Gastrocnemius medialis (tissue), 4 donors: Measurements from ENCODE around the gene EVA1C. TPM values are rescaled to one million over a fixed set of nuclear protein-coding genes. Genes with fewer than 3 reads are reported as not detected.
"Not testable (repeated sequence)": the region's sequence is repeated elsewhere in the genome, so short reads cannot be mapped to it uniquely, and the experiment has no call there.

Source experiments
- ATAC-seq, 2 donors: fragments of 150-250 bp; one replicate each; pipeline ENCODE4 v1.9.1; 2016
- DNase-seq, 2 donors: peaks; one replicate each; pipeline ENCODE4 v3.0.0-alpha.2; 2019
- H3K27ac ChIP-seq, 4 donors: fragments of 200-600 bp; sonication (generic); 1 replicate in 1 of 4; 2 replicates in 3 of 4; pipeline ENCODE4 v1.5.1; 2016 to 2018; ENCODE audit warnings: mild to moderate bottlenecking in 2 of 4, moderate library complexity in 1 of 4
- H3K27me3 ChIP-seq, 3 donors: fragments of 200-600 bp; sonication (generic) in 2 of 3; 1 replicate in 1 of 3; 2 replicates in 2 of 3; pipeline versions ENCODE4 v1.5.1 to v1.6.0; 2016 to 2019; ENCODE audit warnings: mild to moderate bottlenecking in 1 of 3, moderate library complexity in 1 of 3
- H3K36me3 ChIP-seq, 2 donors: fragments of 200-600 bp; sonication (generic) in 1 of 2; one replicate each; pipeline ENCODE4 v1.5.1; 2017 to 2018
- H3K4me1 ChIP-seq, 2 donors: fragments of 200-600 bp; sonication (generic) in 1 of 2; one replicate each; pipeline ENCODE4 v1.5.1; 2016 to 2017; ENCODE audit warnings: mild to moderate bottlenecking in 2 of 2
- H3K4me3 ChIP-seq, 4 donors: fragments of 200-600 bp; sonication (generic) in 3 of 4; 1 replicate in 1 of 4; 2 replicates in 3 of 4; pipeline ENCODE4 v1.5.1; 2016 to 2019; ENCODE audit warnings: mild to moderate bottlenecking in 2 of 4
- H3K9me3 ChIP-seq, 3 donors: fragments of 200-600 bp; sonication (generic) in 2 of 3; 1 replicate in 1 of 3; 2 replicates in 2 of 3; pipeline ENCODE4 v1.5.1; 2016 to 2019
- POLR2A ChIP-seq, 2 donors: fragments of 450-650 bp; IDR thresholded peaks; one replicate each; pipeline ENCODE4 v1.6.1; 2017; ENCODE audit warnings: antibody characterized with exemption in 2 of 2, mild to moderate bottlenecking in 2 of 2, moderate library complexity in 2 of 2
- in situ Hi-C, 4 donors: fragments of 200-750 bp; cut with MboI; loops; one replicate each; pipeline versions ENCODE4 v1.15.0 to v1.8.0; 2017; ENCODE audit warnings: low sequenced_read_pairs in 4 of 4
- intact Hi-C: fragments of 100-400 bp; cut with DNase I; formaldehyde crosslinking; loops from one replicate; pipeline ENCODE4 v1.15.1; 2023; ENCODE audit warnings: low total_unique reads
- total RNA-seq, 4 donors: library from RNA; depleted of rRNA; stranded (reverse); fragments of >200 nt; gene quantifications; one replicate each; pipeline versions ENCODE4 v1.1.0 to v1.2.3, GENCODE V29; 2016
- TF ChIP-seq, protein P1 (sequence below), 5 experiments: fragments of 450-650 bp in 3 of 5; fragments of 200-600 bp in 2 of 5; sonication (generic) in 2 of 5; IDR thresholded peaks in 4 of 5; conservative IDR thresholded peaks in 1 of 5; 1 replicate in 4 of 5; 2 replicates in 1 of 5; pipeline ENCODE4 v1.5.1; 2016 to 2019; ENCODE audit warnings: antibody characterized with exemption in 5 of 5, mild to moderate bottlenecking in 3 of 5, moderate library complexity in 3 of 5

EVA1C gene
- total RNA-seq, 4 donors from 2014 or later: 9.2 to 15.8 (median 12.1) TPM

DNA sequence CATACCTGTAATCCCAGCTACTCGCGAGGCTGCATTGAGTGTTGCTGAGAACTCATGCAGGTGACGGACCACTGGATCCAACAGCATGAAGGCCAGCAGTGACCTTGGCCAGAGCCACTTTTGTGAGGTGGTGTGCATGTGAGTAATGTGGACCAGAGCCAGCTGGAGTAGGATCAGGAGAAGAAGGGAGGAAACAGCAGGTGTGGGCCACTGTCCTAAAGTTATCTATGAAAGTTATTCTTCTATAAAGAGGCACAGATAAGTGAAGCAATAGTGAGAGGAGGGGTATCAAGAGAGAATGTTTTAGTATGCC, 125.0 kb downstream of the EVA1C start:
- Histone ChIP-seq H3K27ac (no peak overlapping the region), H3K36me3 (no peaks in the 10 kb centered on the region), H3K4me1 (no peaks in the 10 kb centered on the region), H3K4me3 (no peak overlapping the region), H3K9me3 (no peaks in the 10 kb centered on the region), H3K27me3 (no peaks in the 10 kb centered on the region)
- in situ Hi-C loops: no loop called here
- no peak for TF ChIP-seq POLR2A (IDR thresholded peaks at IDR 0.05)
- TF ChIP-seq, protein P1, sequence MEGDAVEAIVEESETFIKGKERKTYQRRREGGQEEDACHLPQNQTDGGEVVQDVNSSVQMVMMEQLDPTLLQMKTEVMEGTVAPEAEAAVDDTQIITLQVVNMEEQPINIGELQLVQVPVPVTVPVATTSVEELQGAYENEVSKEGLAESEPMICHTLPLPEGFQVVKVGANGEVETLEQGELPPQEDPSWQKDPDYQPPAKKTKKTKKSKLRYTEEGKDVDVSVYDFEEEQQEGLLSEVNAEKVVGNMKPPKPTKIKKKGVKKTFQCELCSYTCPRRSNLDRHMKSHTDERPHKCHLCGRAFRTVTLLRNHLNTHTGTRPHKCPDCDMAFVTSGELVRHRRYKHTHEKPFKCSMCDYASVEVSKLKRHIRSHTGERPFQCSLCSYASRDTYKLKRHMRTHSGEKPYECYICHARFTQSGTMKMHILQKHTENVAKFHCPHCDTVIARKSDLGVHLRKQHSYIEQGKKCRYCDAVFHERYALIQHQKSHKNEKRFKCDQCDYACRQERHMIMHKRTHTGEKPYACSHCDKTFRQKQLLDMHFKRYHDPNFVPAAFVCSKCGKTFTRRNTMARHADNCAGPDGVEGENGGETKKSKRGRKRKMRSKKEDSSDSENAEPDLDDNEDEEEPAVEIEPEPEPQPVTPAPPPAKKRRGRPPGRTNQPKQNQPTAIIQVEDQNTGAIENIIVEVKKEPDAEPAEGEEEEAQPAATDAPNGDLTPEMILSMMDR (IDR thresholded peaks at IDR 0.05 in 4 of 5, conservative IDR thresholded peaks at IDR 0.05 in 1 of 5): no peak
- DNase-seq (no peak), ATAC-seq (no peak)
- intact Hi-C loops: no loop called here

- no peaks in the 10 kb centered on the region for H3K36me3 ChIP-seq
- no peak overlapping the region for H3K27ac ChIP-seq
- DNase-seq (no peak), ATAC-seq (no peak)
- TF ChIP-seq POLR2A (IDR thresholded peaks at IDR 0.05): no peak
- TF ChIP-seq, protein P1 (IDR thresholded peaks at IDR 0.05 in 4 of 5, conservative IDR thresholded peaks at IDR 0.05 in 1 of 5): no peak
- H3K27me3 ChIP-seq: no peaks in the 10 kb centered on the region
- no peaks in the 10 kb centered on the region for H3K9me3 ChIP-seq
- H3K4me1 ChIP-seq: no peaks in the 10 kb centered on the region
- intact Hi-C loops: no loop called here
- in situ Hi-C loops: no loop called here
- no peak overlapping the region for H3K4me3 ChIP-seq
Measured at GRCh38 chr21:32538147-32538792, 125.8 kb downstream of the EVA1C start.

GRCh38 chr21:32539378-32539777, 126.9 kb downstream of the EVA1C start:
- Histone ChIP-seq H3K27ac (no peak overlapping the region), H3K4me1 (no peaks in the 10 kb centered on the region), H3K4me3 (no peak overlapping the region), H3K9me3 (no peaks in the 10 kb centered on the region), H3K27me3 (no peaks in the 10 kb centered on the region), H3K36me3 (no peaks in the 10 kb centered on the region)
- ATAC-seq: no peak
- intact Hi-C loops: no loop called here
- TF ChIP-seq, protein P1 (IDR thresholded peaks at IDR 0.05 in 4 of 5, conservative IDR thresholded peaks at IDR 0.05 in 1 of 5): no peak
- no peak for TF ChIP-seq POLR2A (IDR thresholded peaks at IDR 0.05)
- in situ Hi-C loops: no loop called here
- DNase-seq: no peak

DNA sequence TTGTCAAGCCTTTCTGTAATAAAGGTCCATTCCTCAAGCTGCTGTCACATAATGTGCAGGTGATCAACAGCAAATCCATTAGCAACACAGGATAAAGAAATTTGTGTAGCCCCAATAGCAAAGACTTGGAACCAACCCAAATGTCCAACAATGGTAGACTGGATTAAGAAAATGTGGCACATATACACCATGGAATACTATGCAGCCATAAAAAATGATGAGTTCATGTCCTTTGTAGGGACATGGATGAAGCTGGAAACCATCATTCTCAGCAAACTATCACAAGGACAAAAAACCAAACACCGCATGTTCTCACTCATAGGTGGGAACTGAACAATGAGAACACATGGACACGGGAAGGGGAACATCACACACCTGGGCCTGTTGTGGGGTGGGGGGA, 130.6 kb downstream of the EVA1C start:
- DNase-seq, intact Hi-C loops, H3K4me1 ChIP-seq, in situ Hi-C loops, H3K4me3 ChIP-seq, H3K9me3 ChIP-seq, ATAC-seq, H3K27ac ChIP-seq, H3K27me3 ChIP-seq, H3K36me3 ChIP-seq: not testable (repeated sequence)

GRCh38 chr21:32543975-32544374, 131.5 kb downstream of the EVA1C start:
- DNase-seq (no peak), ATAC-seq (no peak)
- intact Hi-C loops (no loop called here), in situ Hi-C loops (no loop called here)
- Histone ChIP-seq H3K27ac (no peak overlapping the region), H3K4me1 (no peaks in the 10 kb centered on the region), H3K4me3 (no peak overlapping the region), H3K9me3 (no peaks in the 10 kb centered on the region), H3K27me3 (no peaks in the 10 kb centered on the region), H3K36me3 (no peaks in the 10 kb centered on the region)
- TF ChIP-seq, protein P1 (IDR thresholded peaks at IDR 0.05 in 4 of 5, conservative IDR thresholded peaks at IDR 0.05 in 1 of 5): no peak
- TF ChIP-seq POLR2A (IDR thresholded peaks at IDR 0.05): no peak
